HL-60 (cell line): ENCODE results near the gene MRPL39.

Experiments used
- CTCF ChIP-seq: IDR thresholded peaks from one replicate; pipeline ENCODE4 v1.5.1; 2011; ENCODE audit warnings: low read length, control low read depth, inconsistent platforms; ENCODE audit not compliant: insufficient read depth
- REST ChIP-seq: IDR thresholded peaks from 2 replicates; pipeline ENCODE4 v1.6.1; 2012; ENCODE audit warnings: low read depth; ENCODE audit not compliant: insufficient replicate concordance

GRCh38 chr21:25640202-25640942 lies 33.1 kb upstream of the MRPL39 start:
- TF ChIP-seq CTCF (no peak), REST (no peak)
